Ascending aorta (tissue), 2 donors: ENCODE measurements around the gene UBL4A. TPM values are rescaled to one million over a fixed set of nuclear protein-coding genes. Genes with fewer than 3 reads are reported as not detected.

Experiments
- DNase-seq, 2 donors: peaks; one replicate each; pipeline ENCODE4 v3.0.0-alpha.2; 2019; ENCODE audit warnings: low spot score in 2 of 2
- H3K27ac ChIP-seq, 2 donors: fragments of 200-600 bp; sonication (generic); one replicate each; pipeline ENCODE4 v1.5.1; 2016 to 2017; ENCODE audit warnings: mild to moderate bottlenecking in 1 of 2
- H3K27me3 ChIP-seq: fragments of 200-600 bp; sonication (generic); one replicate; pipeline ENCODE4 v1.5.1; 2017
- H3K36me3 ChIP-seq, 2 donors: fragments of 200-600 bp; sonication (generic); one replicate each; pipeline ENCODE4 v1.5.1; 2016
- H3K4me1 ChIP-seq, 2 donors: fragments of 200-600 bp; sonication (generic); one replicate each; pipeline ENCODE4 v1.5.1; 2016 to 2017; ENCODE audit warnings: mild to moderate bottlenecking in 1 of 2
- H3K4me3 ChIP-seq, 2 donors: fragments of 200-600 bp; sonication (generic); one replicate each; pipeline ENCODE4 v1.5.1; 2016 to 2017; ENCODE audit warnings: mild to moderate bottlenecking in 1 of 2
- H3K9me3 ChIP-seq, 2 donors: fragments of 200-600 bp; sonication (generic); one replicate each; pipeline ENCODE4 v1.5.1; 2016
- intact Hi-C: fragments of 100-400 bp; cut with DNase I; formaldehyde crosslinking; loops from one replicate; pipeline ENCODE4 v1.15.1; 2023
- total RNA-seq: library from RNA; depleted of rRNA; stranded (reverse); fragments of >200 nt; gene quantifications from one replicate; pipeline ENCODE4 v1.1.0, GENCODE V29; 2016
- TF ChIP-seq, protein P1 (sequence below), 3 experiments: fragments of 200-600 bp in 2 of 3; fragments of 450-650 bp in 1 of 3; sonication (generic) in 2 of 3; IDR thresholded peaks; one replicate each; pipeline ENCODE4 v1.5.1; 2016 to 2019; ENCODE audit warnings: antibody characterized with exemption in 3 of 3, mild to moderate bottlenecking in 1 of 3, moderate library complexity in 1 of 3

UBL4A gene
- total RNA-seq, 1 donor from 2014 or later, result 127 TPM

DNA sequence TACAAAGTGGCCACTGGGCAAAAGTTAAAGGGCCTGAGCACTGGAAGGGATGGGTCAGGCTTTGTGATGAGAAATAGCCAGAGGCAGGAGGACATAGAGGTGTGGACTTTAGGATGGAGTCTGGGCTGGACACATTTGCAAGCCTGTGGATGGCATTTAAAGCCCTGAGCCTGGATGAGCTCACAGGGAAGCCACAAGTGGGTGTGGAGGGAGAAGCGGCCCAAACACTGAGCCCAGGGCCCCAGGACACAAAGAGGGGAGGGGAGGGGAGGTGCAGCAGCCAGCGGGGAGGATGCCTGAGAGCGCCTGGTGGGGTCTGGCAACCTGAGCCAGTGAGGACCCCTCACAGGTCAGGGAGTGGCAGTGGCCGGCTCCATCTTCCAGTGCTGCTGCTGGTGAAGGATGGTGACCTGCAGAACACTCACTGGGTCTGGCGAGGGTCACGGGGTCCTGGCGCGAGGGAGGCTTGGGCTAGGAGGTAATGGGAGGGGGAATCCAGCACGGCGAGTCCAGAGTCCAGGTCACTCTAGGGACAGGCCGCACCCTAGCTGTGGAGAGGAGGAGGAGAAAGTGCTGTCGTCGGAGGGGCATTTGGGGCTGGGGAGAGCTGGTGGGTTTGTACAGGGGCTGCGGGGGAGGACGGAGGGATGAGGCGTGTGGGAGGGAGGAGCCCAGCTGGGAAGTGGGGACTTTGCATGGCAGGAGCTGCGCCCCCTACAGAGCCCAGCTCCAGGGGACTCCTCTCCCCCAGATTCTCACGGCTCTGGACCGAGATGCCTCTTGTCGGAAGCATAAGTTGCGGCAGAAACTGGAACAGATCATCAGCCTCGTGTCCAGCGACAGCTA is 14.4 kb downstream of the UBL4A start:
- no peak for DNase-seq
- Histone ChIP-seq H3K27ac (no peak overlapping the region), H3K27me3 (no peaks in the 10 kb centered on the region), H3K4me1 (no peaks in the 10 kb centered on the region), H3K4me3 (no peak overlapping the region), H3K36me3 (peaks cover 35 to 39% of the 10 kb centered on the region in 2 donors), H3K9me3 (no peaks in the 10 kb centered on the region)
- intact Hi-C loops, result no loop called here
- TF ChIP-seq, protein P1, sequence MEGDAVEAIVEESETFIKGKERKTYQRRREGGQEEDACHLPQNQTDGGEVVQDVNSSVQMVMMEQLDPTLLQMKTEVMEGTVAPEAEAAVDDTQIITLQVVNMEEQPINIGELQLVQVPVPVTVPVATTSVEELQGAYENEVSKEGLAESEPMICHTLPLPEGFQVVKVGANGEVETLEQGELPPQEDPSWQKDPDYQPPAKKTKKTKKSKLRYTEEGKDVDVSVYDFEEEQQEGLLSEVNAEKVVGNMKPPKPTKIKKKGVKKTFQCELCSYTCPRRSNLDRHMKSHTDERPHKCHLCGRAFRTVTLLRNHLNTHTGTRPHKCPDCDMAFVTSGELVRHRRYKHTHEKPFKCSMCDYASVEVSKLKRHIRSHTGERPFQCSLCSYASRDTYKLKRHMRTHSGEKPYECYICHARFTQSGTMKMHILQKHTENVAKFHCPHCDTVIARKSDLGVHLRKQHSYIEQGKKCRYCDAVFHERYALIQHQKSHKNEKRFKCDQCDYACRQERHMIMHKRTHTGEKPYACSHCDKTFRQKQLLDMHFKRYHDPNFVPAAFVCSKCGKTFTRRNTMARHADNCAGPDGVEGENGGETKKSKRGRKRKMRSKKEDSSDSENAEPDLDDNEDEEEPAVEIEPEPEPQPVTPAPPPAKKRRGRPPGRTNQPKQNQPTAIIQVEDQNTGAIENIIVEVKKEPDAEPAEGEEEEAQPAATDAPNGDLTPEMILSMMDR (IDR thresholded peaks at IDR 0.05), result no peak

DNA sequence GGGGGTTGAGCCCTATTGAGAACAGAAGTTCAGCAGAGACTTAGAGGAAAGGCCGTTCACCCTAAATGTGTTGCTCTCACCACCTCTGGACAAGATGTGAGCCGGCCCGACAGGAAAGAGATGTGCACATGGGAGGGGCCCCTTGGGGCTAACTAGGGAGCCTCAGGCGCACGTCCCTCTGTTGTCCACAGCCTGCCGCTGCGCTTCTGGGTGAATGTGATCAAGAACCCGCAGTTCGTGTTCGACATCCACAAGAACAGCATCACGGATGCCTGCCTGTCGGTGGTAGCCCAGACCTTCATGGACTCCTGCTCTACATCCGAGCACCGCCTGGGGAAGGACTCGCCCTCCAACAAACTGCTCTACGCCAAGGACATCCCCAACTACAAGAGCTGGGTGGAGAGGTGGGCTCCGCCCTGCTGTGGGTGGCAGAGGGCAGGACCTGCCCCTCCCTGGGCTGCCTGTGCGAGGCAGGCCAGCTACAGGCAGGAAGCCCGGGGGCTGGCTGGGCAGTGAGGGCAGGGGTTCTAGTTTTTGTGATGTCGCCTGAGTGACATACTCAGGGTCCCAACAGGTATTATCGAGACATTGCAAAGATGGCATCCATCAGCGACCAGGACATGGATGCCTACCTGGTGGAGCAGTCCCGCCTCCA is 15.4 kb downstream of the UBL4A start:
- Histone ChIP-seq H3K36me3 (peaks cover 45 to 48% of the 10 kb centered on the region in 2 donors), H3K4me1 (no peaks in the 10 kb centered on the region), H3K27me3 (no peaks in the 10 kb centered on the region), H3K4me3 (no peak overlapping the region), H3K9me3 (no peaks in the 10 kb centered on the region), H3K27ac (no peak overlapping the region)
- DNase-seq, result no peak
- TF ChIP-seq, protein P1 (IDR thresholded peaks at IDR 0.05), result no peak
- intact Hi-C loops, result no loop called here

- Histone ChIP-seq H3K36me3 (peaks cover 51 to 54% of the 10 kb centered on the region in 2 donors), H3K4me3 (no peak overlapping the region), H3K27ac (no peak overlapping the region), H3K27me3 (no peaks in the 10 kb centered on the region), H3K9me3 (no peaks in the 10 kb centered on the region), H3K4me1 (no peaks in the 10 kb centered on the region)
- intact Hi-C loops, result no loop called here
- no peak for DNase-seq
- TF ChIP-seq, protein P1 (IDR thresholded peaks at IDR 0.05), result no peak
These were observed 16.0 kb downstream of the UBL4A start for GRCh38 chrX:154470434-154470833.

- no peak overlapping the region for H3K27ac ChIP-seq
- peaks cover 51 to 58% of the 10 kb centered on the region in 2 donors for H3K36me3 ChIP-seq
- intact Hi-C loops, result no loop called here
- H3K4me1 ChIP-seq, result no peaks in the 10 kb centered on the region
- TF ChIP-seq, protein P1 (IDR thresholded peaks at IDR 0.05), result no peak
- DNase-seq, result no peak
- H3K9me3 ChIP-seq, result no peaks in the 10 kb centered on the region
- no peaks in the 10 kb centered on the region for H3K27me3 ChIP-seq
- H3K4me3 ChIP-seq, result no peak overlapping the region
These were observed 16.5 kb downstream of the UBL4A start for GRCh38 chrX:154469880-154470279.

- Histone ChIP-seq H3K4me3 (no peak overlapping the region), H3K36me3 (peaks cover 57 to 61% of the 10 kb centered on the region in 2 donors), H3K4me1 (no peaks in the 10 kb centered on the region), H3K27ac (no peak overlapping the region), H3K27me3 (no peaks in the 10 kb centered on the region), H3K9me3 (no peaks in the 10 kb centered on the region)
- DNase-seq, result no peak
- intact Hi-C loops, result no loop called here
- TF ChIP-seq, protein P1 (IDR thresholded peaks at IDR 0.05), result no peak
These were observed 17.3 kb downstream of the UBL4A start for GRCh38 chrX:154469114-154469513.
